Measurements from ENCODE around the gene SLC4A2.
"Not testable (repeated sequence)": the region's sequence is repeated elsewhere in the genome, so short reads cannot be mapped to it uniquely, and the experiment has no call there.

The SLC4A2 gene, protein sequence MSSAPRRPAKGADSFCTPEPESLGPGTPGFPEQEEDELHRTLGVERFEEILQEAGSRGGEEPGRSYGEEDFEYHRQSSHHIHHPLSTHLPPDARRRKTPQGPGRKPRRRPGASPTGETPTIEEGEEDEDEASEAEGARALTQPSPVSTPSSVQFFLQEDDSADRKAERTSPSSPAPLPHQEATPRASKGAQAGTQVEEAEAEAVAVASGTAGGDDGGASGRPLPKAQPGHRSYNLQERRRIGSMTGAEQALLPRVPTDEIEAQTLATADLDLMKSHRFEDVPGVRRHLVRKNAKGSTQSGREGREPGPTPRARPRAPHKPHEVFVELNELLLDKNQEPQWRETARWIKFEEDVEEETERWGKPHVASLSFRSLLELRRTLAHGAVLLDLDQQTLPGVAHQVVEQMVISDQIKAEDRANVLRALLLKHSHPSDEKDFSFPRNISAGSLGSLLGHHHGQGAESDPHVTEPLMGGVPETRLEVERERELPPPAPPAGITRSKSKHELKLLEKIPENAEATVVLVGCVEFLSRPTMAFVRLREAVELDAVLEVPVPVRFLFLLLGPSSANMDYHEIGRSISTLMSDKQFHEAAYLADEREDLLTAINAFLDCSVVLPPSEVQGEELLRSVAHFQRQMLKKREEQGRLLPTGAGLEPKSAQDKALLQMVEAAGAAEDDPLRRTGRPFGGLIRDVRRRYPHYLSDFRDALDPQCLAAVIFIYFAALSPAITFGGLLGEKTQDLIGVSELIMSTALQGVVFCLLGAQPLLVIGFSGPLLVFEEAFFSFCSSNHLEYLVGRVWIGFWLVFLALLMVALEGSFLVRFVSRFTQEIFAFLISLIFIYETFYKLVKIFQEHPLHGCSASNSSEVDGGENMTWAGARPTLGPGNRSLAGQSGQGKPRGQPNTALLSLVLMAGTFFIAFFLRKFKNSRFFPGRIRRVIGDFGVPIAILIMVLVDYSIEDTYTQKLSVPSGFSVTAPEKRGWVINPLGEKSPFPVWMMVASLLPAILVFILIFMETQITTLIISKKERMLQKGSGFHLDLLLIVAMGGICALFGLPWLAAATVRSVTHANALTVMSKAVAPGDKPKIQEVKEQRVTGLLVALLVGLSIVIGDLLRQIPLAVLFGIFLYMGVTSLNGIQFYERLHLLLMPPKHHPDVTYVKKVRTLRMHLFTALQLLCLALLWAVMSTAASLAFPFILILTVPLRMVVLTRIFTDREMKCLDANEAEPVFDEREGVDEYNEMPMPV

DNA sequence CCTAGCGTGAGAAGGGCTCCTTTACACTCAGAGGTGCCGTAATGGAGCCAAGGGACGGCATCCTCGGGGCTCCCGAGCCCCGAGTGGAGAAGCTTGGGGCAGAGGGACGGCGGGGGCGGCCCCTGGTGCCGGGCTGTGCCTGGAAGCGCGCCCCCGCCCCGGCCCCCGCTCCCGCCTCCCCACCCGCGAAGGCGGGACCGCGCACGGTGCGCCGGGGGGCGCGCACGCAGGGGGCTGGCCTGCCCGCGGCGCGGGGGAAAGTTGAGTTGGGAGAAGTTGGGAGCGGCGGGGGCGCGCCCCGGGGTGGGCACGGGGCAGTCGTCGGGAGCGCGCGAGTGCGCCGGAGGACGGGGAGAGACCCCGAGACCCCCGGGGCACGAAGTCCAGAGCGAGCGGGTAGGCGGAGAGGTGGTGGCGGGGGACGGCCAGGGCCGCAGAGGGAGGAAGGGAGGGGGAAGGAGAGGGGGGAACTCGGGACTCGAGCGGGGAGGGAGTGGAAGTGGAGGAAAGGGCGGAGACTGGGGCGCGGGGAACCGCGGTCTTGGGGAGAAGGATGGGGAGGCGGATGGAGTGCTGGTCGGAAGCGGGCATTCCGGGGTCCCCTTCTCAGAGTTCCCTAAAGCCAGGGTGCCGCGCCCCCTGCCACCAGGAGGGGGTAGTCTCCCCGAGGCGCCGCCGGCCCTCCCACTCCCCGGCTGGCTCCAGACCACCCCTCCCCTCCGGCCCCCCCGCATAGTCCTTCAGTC lies at the start of gene SLC4A2:
Gene SLC4A2 (plus strand): TSS at position 223 of the 746 bp plus-strand sequence. CDS start 2,399 bp downstream, outside the sequence.
- peak; percentile 53 for DNase-seq

DNA sequence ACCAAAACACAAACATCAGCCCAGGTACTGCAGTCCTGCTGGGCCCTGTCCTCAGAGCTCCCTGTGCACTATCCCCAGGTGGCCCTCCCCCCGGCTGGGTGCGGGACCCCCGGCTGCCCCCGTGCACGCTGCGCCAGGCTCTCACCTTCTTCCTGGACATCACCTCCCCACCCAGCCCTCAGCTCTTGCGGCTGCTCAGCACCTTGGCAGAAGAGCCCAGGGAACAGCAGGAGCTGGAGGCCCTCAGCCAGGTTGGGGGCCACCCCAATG lies 49.4 kb upstream of the SLC4A2 start:
- no peak for DNase-seq

DNA sequence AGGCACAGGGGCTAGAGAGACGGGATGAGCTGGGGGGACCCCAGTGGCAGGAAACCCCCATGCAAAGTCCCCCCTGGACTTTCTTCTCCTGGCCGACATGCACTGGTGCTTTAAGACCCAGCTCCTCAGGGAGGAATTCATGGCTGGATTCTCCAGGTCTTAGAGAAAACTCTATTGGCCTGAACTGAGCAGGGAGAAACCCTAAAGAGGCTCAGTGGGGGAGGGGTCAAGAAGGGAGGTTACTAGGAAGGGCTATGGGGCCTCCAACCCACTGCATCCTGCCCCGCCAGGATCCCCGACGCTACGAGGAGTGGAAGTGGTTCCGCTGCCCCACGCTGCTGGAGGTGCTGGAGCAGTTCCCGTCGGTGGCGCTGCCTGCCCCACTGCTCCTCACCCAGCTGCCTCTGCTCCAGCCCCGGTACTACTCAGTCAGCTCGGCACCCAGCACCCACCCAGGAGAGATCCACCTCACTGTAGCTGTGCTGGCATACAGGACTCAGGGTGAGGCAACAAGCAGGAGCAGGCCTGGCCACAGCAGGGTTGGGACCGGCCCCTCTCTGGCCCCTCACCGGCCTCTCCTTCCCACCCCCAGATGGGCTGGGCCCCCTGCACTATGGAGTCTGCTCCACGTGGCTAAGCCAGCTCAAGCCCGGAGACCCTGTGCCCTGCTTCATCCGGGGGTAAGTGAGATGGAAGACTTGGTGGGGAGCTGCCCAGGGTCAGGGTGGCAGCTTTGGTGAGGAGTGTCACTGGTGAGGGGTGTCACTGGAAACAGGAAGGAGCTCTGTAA lies 48.9 kb upstream of the SLC4A2 start:
- no peak for DNase-seq

DNA sequence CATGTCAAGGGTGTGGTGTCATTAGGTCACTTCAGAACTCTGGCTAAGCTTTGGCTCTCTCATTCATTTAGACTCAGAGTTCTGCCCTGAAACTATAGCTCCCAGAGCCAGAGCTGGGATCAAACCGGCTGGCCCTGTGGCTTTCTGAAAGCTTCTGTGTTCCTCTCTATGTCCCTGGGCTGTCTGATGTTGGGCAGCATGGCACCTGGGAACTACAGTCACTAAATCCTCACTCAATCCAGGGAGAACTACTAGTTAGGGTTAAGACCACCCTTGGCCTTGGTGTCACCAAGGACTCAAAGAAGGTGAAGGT lies 48.3 kb upstream of the SLC4A2 start:
- DNase-seq = no peak

DNA sequence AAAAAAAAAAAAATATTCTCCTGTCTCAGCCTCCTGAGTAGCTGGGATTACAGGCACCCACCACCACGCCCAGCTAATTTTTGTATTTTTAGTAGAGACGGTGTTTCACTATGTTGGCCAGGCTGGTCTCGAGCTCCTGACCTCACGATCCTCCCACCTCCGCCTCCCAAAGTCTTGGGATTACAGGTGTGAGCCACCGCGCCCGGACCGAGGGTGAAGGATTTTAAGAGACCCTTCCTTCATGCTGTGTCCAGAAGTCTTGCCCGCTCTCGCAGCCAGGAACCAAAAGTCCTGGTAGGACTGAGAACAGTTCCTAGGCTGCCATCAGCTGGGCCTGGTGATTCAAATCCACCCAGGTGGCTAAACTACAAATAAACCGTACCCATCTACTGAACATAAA lies 47.8 kb upstream of the SLC4A2 start:
- not testable (repeated sequence) for DNase-seq

DNA sequence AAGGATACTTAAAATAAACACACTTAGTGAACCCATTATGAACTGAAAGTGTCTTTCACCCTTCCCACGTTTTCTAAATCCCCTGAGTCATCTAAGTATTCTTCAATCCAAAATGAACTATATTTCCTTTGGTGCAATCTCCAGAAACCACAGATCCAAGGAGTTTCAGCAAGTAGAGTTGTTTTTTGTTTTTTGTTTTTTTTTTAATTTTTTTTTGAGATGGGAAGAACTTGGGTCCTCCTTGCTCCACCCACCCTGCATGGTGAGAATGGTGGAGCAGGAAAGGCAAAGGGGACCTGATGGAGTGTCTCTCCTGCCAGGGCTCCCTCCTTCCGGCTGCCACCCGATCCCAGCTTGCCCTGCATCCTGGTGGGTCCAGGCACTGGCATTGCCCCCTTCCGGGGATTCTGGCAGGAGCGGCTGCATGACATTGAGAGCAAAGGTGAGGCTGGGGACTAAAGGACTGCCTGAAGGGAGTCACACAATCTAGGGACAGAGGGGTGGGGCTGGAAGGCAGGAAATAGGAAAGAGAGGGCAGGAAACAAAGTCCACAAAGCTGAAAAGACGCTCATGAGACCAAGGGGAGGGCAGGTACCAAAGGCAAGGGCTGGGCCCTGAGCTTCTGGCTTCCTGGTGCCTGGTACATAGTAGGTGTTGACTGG lies 47.2 kb upstream of the SLC4A2 start:
- no peak for DNase-seq

DNA sequence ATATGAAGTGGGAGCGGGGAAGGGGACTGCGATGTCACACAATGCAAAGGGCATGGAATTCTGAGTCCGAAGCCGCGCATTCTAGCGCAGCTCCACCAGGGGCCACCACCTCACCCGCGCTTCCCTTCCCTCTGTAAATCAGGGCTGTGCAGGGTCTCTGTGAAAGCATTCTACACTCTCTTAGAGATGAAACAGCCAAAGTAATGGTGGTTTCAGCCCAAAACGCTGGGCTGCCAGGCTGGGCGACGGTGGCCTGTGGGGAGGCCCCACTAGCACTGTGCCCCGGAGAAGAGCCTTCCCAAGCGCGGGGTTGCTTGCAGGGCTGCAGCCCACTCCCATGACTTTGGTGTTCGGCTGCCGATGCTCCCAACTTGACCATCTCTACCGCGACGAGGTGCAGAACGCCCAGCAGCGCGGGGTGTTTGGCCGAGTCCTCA lies 46.5 kb upstream of the SLC4A2 start:
- DNase-seq = peak; percentile 59

DNA sequence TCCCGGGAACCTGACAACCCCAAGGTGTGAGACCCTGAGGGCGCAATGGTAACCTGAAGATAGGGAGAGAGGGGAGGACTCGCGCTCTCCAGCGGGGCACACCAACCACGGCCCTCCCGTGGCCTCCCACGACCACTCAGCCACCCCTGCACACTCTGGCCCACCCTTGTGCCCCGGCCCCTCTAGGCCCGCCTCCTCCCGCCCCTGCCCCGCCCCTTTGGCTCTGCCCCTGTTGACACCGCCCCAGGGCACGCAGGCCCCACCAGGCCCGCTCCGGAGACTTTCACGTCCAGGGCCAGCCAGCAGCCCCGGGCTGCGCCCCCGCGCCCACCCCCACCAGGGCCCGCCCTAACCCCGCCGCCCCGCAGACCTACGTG lies 46.0 kb upstream of the SLC4A2 start:
- no peak for DNase-seq

DNA sequence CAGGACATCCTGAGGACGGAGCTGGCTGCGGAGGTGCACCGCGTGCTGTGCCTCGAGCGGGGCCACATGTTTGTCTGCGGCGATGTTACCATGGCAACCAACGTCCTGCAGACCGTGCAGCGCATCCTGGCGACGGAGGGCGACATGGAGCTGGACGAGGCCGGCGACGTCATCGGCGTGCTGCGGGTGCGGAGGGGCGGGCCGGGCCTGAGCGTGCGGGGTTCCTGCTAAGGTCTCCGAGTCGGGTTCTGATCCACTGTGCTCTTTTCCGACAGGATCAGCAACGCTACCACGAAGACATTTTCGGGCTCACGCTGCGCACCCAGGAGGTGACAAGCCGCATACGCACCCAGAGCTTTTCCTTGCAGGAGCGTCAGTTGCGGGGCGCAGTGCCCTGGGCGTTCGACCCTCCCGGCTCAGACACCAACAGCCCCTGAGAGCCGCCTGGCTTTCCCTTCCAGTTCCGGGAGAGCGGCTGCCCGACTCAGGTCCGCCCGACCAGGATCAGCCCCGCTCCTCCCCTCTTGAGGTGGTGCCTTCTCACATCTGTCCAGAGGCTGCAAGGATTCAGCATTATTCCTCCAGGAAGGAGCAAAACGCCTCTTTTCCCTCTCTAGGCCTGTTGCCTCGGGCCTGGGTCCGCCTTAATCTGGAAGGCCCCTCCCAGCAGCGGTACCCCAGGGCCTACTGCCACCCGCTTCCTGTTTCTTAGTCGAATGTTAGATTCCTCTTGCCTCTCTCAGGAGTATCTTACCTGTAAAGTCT lies 45.5 kb upstream of the SLC4A2 start:
- peak; percentile 81 for DNase-seq

DNA sequence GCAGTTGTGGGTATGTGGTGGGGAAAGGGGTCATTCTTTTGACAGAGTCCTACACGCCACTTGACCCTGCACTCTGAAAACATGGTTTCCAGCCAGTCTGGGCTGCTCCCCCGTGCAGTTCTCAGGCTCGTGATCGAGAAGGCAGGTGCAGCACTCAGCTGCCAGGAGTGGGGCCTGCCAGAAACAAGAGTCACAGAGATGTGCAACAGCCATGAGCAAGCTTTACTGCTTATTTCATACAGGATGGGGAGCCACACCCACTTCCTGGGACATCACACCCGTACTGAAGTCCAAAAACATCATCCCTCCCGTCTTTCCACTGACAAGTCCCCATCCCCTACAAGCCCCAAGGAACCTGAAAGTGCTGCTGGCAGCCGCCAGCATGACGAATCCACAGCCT lies 44.4 kb upstream of the SLC4A2 start:
- no peak for DNase-seq

DNA sequence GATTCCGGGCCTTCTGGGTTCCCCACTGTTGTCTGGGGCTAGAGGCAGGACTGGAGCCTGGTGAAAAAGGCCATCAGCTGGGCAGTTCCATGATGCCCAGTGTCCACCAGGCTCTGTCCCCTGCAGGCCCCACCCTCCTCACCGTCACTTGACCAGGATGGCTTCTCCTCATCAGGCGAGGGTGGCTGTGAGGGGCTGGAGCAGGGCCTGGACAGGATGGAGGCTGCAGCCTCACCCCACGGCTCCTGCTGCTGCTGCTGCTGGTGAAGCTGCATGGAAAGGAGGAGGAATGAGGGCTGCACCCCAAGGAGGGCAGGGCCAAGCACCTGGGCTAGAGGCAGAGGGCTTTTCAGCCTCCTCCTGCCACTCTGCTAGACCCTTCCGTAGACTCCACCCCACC lies 43.4 kb upstream of the SLC4A2 start:
- DNase-seq = no peak

DNA sequence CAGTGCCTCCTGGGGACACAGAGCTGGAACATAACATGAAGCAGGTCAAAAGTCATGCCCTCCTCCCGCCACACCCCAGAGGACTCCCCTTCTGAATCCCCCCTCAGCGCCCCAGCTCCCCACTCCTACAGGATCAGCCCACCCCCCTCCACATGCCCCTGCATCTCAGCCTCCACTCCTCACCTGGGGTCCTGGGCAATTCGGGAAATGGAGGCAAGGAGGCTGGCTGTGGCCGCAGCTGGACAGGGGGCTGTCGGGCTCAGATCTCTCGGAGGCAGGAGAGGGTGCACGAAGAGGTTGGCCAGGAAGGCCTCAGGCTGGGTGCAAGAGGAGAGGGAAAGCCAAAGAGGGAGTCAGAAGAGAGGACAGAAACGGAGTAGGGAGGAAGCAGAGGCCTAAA lies 42.9 kb upstream of the SLC4A2 start:
- no peak for DNase-seq

DNA sequence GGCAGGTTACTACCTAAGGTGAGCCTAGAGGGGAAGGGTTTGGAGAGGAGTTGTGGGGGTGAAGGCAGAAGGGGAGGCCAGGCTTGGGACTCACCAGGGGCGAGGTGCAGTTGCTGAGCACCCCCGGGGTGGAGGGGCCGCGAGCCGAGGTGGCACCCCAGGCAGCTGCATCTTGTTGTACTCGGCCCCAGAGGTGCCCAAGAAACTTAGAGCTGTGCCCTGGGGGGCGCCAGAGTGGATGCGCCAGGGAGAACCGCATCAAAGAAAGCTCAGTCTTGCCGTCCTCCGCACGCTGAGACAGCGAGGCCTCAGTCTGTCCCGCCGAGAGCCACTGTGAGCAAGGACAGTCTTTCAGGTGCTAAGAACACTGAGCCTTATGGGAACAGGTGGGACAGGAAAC lies 42.4 kb upstream of the SLC4A2 start:
- DNase-seq = no peak

DNA sequence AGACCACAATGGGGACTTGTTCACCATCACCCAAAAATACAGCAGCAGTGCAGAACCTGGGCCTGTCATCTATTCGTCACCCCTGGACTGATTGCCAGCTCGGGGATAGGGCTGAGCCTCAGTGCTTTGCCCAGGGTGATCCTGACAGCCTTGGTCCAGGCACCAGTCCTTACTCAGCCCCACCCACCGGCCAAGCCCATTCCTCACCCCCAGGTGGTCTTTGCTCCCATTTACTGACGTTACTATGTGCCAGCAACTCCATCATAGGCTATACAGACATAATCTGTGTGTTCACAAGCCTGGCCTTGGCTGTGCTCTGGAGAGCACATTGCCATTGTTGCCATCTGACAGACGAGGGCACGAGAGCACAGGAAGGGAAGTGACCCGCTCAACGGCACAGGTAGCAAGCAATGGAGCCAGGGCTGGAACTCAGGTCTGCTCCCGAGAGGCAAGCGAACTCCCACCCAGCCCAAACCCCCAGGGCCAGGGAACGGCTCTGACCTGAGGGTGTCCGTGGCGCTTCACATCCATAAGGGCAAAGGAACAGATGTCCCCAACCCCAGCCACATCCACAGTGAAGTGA lies 41.9 kb upstream of the SLC4A2 start:
- DNase-seq = no peak

DNA sequence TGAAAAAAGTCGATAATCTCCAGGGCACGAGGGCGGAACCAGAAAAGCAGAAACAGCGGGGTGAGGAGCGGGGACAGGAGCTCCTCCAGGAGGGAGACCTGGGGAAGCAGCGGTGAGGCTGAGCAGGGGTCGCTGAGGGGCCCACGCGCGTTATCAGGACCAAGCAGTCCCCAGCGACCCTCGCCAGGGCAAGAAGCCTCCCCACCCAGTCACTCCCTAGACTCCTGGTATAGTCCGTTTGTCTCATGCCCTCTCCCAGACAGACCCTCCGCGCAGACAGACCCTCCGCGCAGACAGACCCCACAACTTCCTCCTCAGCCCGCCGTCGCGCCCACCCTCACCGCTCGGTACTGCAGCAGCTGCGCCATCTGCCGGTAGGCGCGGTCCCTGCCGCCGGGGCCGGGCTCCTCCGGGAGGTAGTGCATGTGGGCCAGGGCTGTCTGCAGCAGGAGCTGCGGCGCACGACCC lies 41.4 kb upstream of the SLC4A2 start:
- peak; percentile 36 for DNase-seq

DNA sequence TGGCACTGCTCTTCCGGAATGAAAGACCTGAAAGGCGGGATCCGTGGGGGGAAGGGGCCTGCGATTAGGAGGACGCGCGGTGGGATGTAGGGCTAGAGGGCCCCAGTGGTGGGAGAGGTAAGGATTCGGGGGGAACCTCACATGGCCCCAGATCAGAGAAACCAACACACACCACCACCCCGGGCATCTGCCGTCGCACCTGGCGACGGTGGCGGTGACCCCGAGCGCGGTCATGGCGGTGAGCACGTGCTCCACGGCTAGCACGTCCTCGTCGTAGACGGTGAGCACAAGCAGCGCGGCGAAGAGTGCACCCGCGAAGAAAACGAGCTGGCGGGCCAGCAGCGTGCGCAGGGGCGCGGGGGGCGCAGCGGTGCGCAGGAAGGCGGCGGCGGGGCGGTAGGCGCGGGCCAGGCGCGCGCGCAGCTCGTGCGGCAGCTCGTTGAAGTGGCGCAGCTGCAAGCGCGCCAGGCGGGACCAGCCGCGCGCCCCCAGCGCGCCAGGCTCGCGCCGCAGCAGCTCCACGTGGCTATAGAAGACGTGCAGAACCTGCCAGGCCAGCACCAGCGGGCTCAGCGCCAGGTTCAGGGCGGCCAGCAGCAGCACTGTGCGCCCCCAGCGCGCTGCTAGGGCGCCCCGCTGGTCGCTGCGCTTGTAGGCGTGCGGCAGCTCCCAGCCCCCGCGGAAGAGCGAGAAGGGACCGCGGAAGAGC lies 40.8 kb upstream of the SLC4A2 start:
- DNase-seq = no peak

DNA sequence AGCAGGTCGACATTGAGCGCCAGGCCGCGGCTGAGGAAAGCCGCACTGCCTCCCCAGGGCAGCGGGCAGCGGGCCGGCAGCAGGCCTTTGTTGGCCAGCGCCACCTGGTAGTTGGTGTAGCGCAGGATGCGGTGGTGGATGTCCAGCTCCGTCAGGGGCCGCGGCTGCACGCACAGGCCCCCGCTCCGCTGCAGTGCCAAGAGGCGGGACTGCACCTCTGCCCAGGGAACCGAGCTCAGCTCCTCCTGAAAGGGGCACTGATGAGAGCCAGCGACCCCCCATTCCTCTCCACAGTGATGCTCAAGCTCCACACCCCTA lies 40.3 kb upstream of the SLC4A2 start:
- DNase-seq = no peak

DNA sequence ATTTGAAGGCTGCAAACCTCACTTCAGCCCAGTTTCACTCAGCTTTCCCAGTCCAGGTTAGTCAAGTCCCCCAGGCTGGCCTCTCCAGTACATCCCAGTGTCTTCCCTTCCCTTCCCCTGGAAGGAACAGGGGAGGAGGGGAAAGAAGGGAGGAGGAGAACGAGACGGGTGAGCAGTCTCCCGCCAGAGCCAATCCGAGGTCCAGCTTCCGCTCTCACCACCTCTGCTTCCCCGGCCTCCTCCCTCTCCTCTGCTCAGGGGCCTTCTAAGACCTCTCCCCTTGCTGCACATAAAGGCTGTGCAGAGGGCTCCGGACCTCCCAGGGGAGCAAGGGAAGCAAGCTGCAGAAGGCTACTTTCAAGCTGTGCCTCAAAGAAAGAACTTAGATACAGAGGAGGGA lies 39.2 kb upstream of the SLC4A2 start:
- DNase-seq = no peak

DNA sequence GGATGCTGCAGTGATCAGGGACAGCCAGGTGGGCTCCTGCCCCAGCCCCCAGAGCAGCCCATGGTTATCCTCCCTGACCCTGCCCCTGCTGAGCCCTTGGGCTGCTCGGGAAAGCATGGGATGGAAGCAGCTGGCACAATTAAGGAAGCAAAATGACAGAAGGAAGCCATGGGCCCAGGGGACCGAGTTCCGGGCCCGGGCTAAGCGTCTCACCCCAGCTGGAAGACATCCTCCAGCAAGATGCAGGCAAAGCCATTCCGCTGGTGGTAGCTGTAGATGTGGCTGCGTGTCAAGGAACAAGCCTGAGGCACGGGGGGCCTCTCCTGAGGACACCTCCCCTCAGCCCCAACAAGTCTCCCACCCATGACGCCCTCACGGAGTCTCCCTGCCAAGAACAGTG lies 36.2 kb upstream of the SLC4A2 start:
- no peak for DNase-seq

Data from NCI-H526 treated with DMSO at 0.1 percent for 48 hours (cell line).